GM12878 (cell line): ENCODE data around the gene MYO10. TPM values are rescaled to one million over a fixed set of nuclear protein-coding genes. Genes with fewer than 3 reads are reported as not detected.

ENCODE experiments used
- ATAC-seq: fragments of 200-7000 bp; cut with Tn5 transposase; 3 replicates; pipeline ENCODE4 v1.9.1; 2020; ENCODE audit warnings: mild to moderate bottlenecking, moderate library complexity
- BruUV-seq: library from RNA; stranded (reverse); fragments of 400-500 nt; replicated peaks from 2 replicates; lab custom pipeline; 2021; lab: Mats Ljungman, UMichigan
- CTCF ChIA-PET: fragments of 300-600 bp; sonication (Branson Sonifier 250); formaldehyde crosslinking; extraction: SDS; loops from one replicate; lab custom pipeline; 2021; ENCODE audit warnings: inconsistent platforms; lab: Yijun Ruan, JAX
- POLR2A ChIA-PET: fragments of 350-600 bp; formaldehyde crosslinking; extraction: SDS; loops from one replicate; lab custom pipeline; 2021; ENCODE audit warnings: inconsistent platforms; lab: Charles Lee
- RAD21 ChIA-PET: fragments of 300-600 bp; sonication (Branson Sonifier 250); formaldehyde crosslinking; loops from one replicate; lab custom pipeline; 2023; ENCODE audit warnings: antibody characterized with exemption; ENCODE audit not compliant: unreplicated experiment; lab: Charles Lee
- SMC1A ChIA-PET: fragments of 300-600 bp; sonication (Branson Sonifier 250); formaldehyde crosslinking; loops from one replicate; lab custom pipeline; 2023; ENCODE audit not compliant: unreplicated experiment, uncharacterized antibody; lab: Charles Lee
- DNase-seq: peaks from one replicate; pipeline ENCODE4 v3.0.0-alpha.2; 2011; ENCODE audit warnings: low read depth, low spot score
- FAIRE-seq: peaks from 3 replicates; lab custom pipeline; 2011; peaks lifted over from hg19 to GRCh38; lab: Jason Lieb, UNC
- H2AFZ ChIP-seq: 2 replicates; pipeline ENCODE4 v1.6.0; 2011; ENCODE audit warnings: low read depth, low read length, control low read depth; ENCODE audit not compliant: control insufficient read depth
- H3K27ac ChIP-seq: 2 replicates; pipeline ENCODE4 v1.5.1; 2011; ENCODE audit warnings: control low read depth; ENCODE audit not compliant: control insufficient read depth, insufficient read depth
- H3K27me3 ChIP-seq, 2 experiments: replicated peaks in 1 of 2; 2 replicates each; pipeline versions ENCODE4 v1.6.0 to v1.6.1; 2011; ENCODE audit warnings: low read length in 1 of 2; ENCODE audit not compliant: control insufficient read depth in 2 of 2, insufficient read depth in 2 of 2
- H3K36me3 ChIP-seq, 2 experiments: 2 replicates each; pipeline ENCODE4 v1.5.1; 2011; ENCODE audit warnings: low read length in 1 of 2; ENCODE audit not compliant: control insufficient read depth in 2 of 2, insufficient read depth in 2 of 2
- H3K4me1 ChIP-seq: 2 replicates; pipeline ENCODE4 v1.6.1; 2011; ENCODE audit warnings: mild to moderate bottlenecking, low read length, moderate library complexity, mixed read lengths; ENCODE audit not compliant: control insufficient read depth, insufficient read depth
- H3K4me2 ChIP-seq: 2 replicates; pipeline ENCODE4 v1.6.0; 2011; ENCODE audit warnings: control low read depth; ENCODE audit not compliant: control insufficient read depth, insufficient read depth
- H3K4me3 ChIP-seq: fragments of 200-600 bp; sonication (generic); 2 replicates; pipeline ENCODE4 v1.5.1; 2016
- H3K79me2 ChIP-seq: 2 replicates; pipeline ENCODE4 v1.6.0; 2011; ENCODE audit warnings: low read length; ENCODE audit not compliant: control insufficient read depth, insufficient read depth
- H3K9ac ChIP-seq: 2 replicates; pipeline ENCODE4 v1.8.0; 2011; ENCODE audit warnings: low read length, control low read depth, mixed read lengths; ENCODE audit not compliant: control insufficient read depth, insufficient read depth
- H3K9me3 ChIP-seq: replicated peaks from 3 replicates; pipeline ENCODE4 v1.5.1; 2011; ENCODE audit warnings: mild to moderate bottlenecking, low read length; ENCODE audit not compliant: control insufficient read depth, insufficient read depth
- H4K20me1 ChIP-seq: 2 replicates; pipeline ENCODE4 v1.6.0; 2011; ENCODE audit not compliant: control insufficient read depth, insufficient read depth
- ATF7 ChIP-seq: fragments of 450-650 bp; IDR thresholded peaks from 2 replicates; pipeline ENCODE4 v1.6.1; 2016; ENCODE audit warnings: low read depth, mild to moderate bottlenecking
- HDAC6 ChIP-seq: fragments of 200-600 bp; sonication (generic); IDR thresholded peaks from one replicate; pipeline ENCODE4 v1.8.0; 2017; ENCODE audit warnings: antibody characterized with exemption; ENCODE audit not compliant: unreplicated experiment
- IRF4 ChIP-seq: IDR thresholded peaks from 2 replicates; pipeline ENCODE4 v1.6.1; 2011; ENCODE audit warnings: low read depth, low read length
- NFIC ChIP-seq: IDR thresholded peaks from 2 replicates; pipeline ENCODE4 v1.6.1; 2012; ENCODE audit warnings: low read depth, mild to moderate bottlenecking, inconsistent platforms, low read length, moderate library complexity
- PAX8 ChIP-seq: fragments of 450-650 bp; IDR thresholded peaks from 2 replicates; pipeline ENCODE4 v1.6.1; 2017; ENCODE audit warnings: mild to moderate bottlenecking, moderate library complexity
- PRDM15 ChIP-seq: fragments of 450-650 bp; formaldehyde crosslinking; IDR thresholded peaks from 2 replicates; pipeline ENCODE4 v1.4.0; 2020; ENCODE audit warnings: mild to moderate bottlenecking, moderate library complexity
- REST ChIP-seq: IDR thresholded peaks from 2 replicates; pipeline ENCODE4 v1.6.1; 2012; ENCODE audit warnings: mild to moderate bottlenecking, low read depth, low read length
- SP1 ChIP-seq: IDR thresholded peaks from one replicate; pipeline ENCODE4 v1.6.1; 2011; ENCODE audit warnings: low read depth, low read length
- SREBF1 ChIP-seq: IDR thresholded peaks from 2 replicates; pipeline ENCODE4 v1.6.1; 2012; ENCODE audit warnings: mild to moderate bottlenecking, low read length
- SREBF2 ChIP-seq: IDR thresholded peaks from 2 replicates; pipeline ENCODE4 v1.6.1; 2012; ENCODE audit warnings: mild to moderate bottlenecking, low read length
- USF2 ChIP-seq: IDR thresholded peaks from 2 replicates; pipeline ENCODE4 v1.6.1; 2011; ENCODE audit warnings: low read depth, low read length, improper control_type of control experiment, borderline replicate concordance
- ZNF207 ChIP-seq: fragments of 450-650 bp; IDR thresholded peaks from 2 replicates; pipeline ENCODE4 v1.6.1; 2014; ENCODE audit warnings: antibody characterized with exemption, mild to moderate bottlenecking, borderline replicate concordance
- ZNF24 ChIP-seq: fragments of 450-650 bp; IDR thresholded peaks from 2 replicates; pipeline ENCODE4 v1.6.1; 2017; ENCODE audit warnings: antibody characterized with exemption, mild to moderate bottlenecking
- ZNF384 ChIP-seq: IDR thresholded peaks from 2 replicates; pipeline ENCODE4 v1.6.1; 2012; ENCODE audit warnings: low read depth, mild to moderate bottlenecking, low read length, improper control_type of control experiment, borderline replicate concordance
- WGBS: methylation state at CpG from one replicate; pipeline ENCODE4 v1.1.6; 2016; ENCODE audit warnings: low lambda C conversion rate; ENCODE audit not compliant: insufficient replicate concordance, insufficient coverage; ENCODE audit errors: missing lambda C conversion rate; 5-methylcytosine and 5-hydroxymethylcytosine counted together
- in situ Hi-C: fragments of 300-500 bp; cut with MboI; formaldehyde crosslinking; loops from 9 replicates; pipeline ENCODE4 v1.14.3; 2018; ENCODE audit warnings: mixed read lengths
- intact Hi-C: fragments of 100-400 bp; cut with micrococcal nuclease; formaldehyde crosslinking; loops from one replicate; pipeline ENCODE4 v1.14.2; 2022; ENCODE audit not compliant: unreplicated experiment
- polyA plus RNA-seq, 11 experiments: library from polyadenylated mRNA; depleted of rRNA in 4 of 11; unstranded in 6 of 11; stranded (reverse) in 5 of 11; fragments of >200 nt; fragmentation: Nextera tagmentation in 4 of 11; fragmentation: Illumina TruSeq in 1 of 11; extraction: Ambion mirVana in 4 of 11; extraction: Trizol in 1 of 11; gene quantifications; 1 replicate in 1 of 11; 2 replicates in 10 of 11; pipeline versions ENCODE4 v1.2.1 to v1.2.3, GENCODE V29; 2011 to 2016; ENCODE audit warnings: inconsistent platforms in 2 of 11, missing spikeins in 2 of 11, low read depth in 1 of 11
- total RNA-seq, 4 experiments: library from RNA; depleted of rRNA in 3 of 4; stranded (reverse); fragments of >200 nt in 3 of 4; fragmentation: Illumina TruSeq in 1 of 4; extraction: Trizol in 1 of 4; gene quantifications; 2 replicates each; pipeline versions ENCODE4 v1.2.1 to v1.2.3, GENCODE V29; 2013 to 2021
- TF ChIP-seq, protein P1 (sequence below): fragments of 450-650 bp; IDR thresholded peaks from 2 replicates; pipeline ENCODE4 v1.6.1; 2018; ENCODE audit warnings: mild to moderate bottlenecking, low read depth, moderate library complexity; ENCODE audit not compliant: partially characterized antibody

The MYO10 gene
- total and polyA plus RNA-seq, 10 of the 15 experiments (the other 5 are each of a cell fraction or from before 2014, with no cell fraction given): 0.02 to 0.77 (median 0.17) TPM

DNA sequence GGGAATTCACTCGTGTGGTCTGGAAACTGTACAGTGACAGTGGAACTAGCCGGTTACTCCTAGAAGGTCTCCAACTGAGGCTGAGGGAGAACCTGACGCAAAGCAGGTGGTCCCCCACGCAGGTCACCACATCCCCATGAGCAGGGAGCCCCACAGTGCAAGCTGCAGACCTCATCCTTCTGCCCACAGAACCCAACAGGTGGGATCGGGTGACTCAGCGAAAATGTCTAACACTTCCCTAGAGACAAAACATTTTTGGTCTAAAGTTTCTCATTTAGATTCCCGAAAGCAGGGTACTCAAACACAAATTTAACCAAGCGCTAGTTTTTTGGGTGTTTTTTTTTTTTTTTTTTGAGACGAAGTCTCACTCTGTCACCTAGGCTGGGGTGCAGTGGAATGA, 256.9 kb downstream of the MYO10 start:
- Histone ChIP-seq H3K79me2 (no peaks in the 10 kb centered on the region), H2AFZ (no peak overlapping the region), H3K27ac (no peak overlapping the region), H4K20me1 (no peaks in the 10 kb centered on the region), H3K27me3 (no peaks in the 10 kb centered on the region), H3K36me3 (no peaks in the 10 kb centered on the region), H3K4me2 (no peak overlapping the region), H3K9ac (no peak overlapping the region), H3K9me3 (no peaks in the 10 kb centered on the region), H3K4me1 (no peaks in the 10 kb centered on the region), H3K4me3 (no peak overlapping the region)
- DNase-seq (no peak), ATAC-seq (no peak), FAIRE-seq (no peak)
- ChIA-PET POLR2A (no interaction called here), SMC1A (no interaction called here), RAD21 (no interaction called here), CTCF (no interaction called here)
- in situ Hi-C loops (no loop called here), intact Hi-C loops (no loop called here)
- WGBS: 57% methylated on average over 9 of the region's 9 CpGs
- TF ChIP-seq IRF4 (no peak), SREBF1 (no peak), SREBF2 (no peak), HDAC6 (no peak), REST (no peak), ATF7 (no peak), ZNF207 (no peak), NFIC (no peak), PRDM15 (no peak), USF2 (no peak), SP1 (no peak), PAX8 (no peak), ZNF24 (no peak), ZNF384 (no peak)
- TF ChIP-seq, protein P1, sequence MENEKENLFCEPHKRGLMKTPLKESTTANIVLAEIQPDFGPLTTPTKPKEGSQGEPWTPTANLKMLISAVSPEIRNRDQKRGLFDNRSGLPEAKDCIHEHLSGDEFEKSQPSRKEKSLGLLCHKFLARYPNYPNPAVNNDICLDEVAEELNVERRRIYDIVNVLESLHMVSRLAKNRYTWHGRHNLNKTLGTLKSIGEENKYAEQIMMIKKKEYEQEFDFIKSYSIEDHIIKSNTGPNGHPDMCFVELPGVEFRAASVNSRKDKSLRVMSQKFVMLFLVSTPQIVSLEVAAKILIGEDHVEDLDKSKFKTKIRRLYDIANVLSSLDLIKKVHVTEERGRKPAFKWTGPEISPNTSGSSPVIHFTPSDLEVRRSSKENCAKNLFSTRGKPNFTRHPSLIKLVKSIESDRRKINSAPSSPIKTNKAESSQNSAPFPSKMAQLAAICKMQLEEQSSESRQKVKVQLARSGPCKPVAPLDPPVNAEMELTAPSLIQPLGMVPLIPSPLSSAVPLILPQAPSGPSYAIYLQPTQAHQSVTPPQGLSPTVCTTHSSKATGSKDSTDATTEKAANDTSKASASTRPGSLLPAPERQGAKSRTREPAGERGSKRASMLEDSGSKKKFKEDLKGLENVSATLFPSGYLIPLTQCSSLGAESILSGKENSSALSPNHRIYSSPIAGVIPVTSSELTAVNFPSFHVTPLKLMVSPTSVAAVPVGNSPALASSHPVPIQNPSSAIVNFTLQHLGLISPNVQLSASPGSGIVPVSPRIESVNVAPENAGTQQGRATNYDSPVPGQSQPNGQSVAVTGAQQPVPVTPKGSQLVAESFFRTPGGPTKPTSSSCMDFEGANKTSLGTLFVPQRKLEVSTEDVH: no peak
- BruUV-seq: no TSS peak
